ENCODE results near the gene TRIM54. TPM values are rescaled to one million over a fixed set of nuclear protein-coding genes. Genes with fewer than 3 reads are reported as not detected.

The TRIM54 gene
- total RNA-seq, 2 experiments from 2014 or later = 0.13 TPM; not detected in 1

GRCh38 chr2:27275211-27276150 is 6.7 kb upstream of the TRIM54 start, which contains the start of gene DNAJC5G:
DNAJC5G (plus strand) TSS chr2:27275433; CDS start chr2:27276729, 1,296 bp downstream.
- Mint-ChIP-seq H3K36me3 (ENCODE audit: low read depth) (no peaks in the 10 kb centered on the region), H3K27me3 (peaks cover 28% of the 10 kb centered on the region), H3K27ac (no peak within 1 kb of the TSS), H3K4me3 (no peak within 1 kb of the TSS), H3K4me1 (peaks cover 14% of the 10 kb centered on the region), H3K9me3 (no peaks in the 10 kb centered on the region)
- ChIA-PET CTCF (interaction anchor here (0.7 kb wide), 2 partner anchors 28 to 106 kb away, joined by 3 read pairs; no protein-coding TSS in a partner anchor), POLR2A (interaction anchor here (0.5 to 1.3 kb wide), 2 partner anchors 11 to 294 kb away, joined by 3 to 5 read pairs; no protein-coding TSS in a partner anchor)
- DNase-seq = no peak

GRCh38 chr2:27278010-27278409 is 4.2 kb upstream of the TRIM54 start:
- CTCF ChIA-PET = interaction anchor here (1.1 to 5.9 kb wide), 6 partner anchors 25 to 405 kb away, joined by 3 to 75 read pairs (median 6); no protein-coding TSS in a partner anchor
- Mint-ChIP-seq H3K4me1 (peaks cover 15% of the 10 kb centered on the region), H3K27me3 (peaks cover 35% of the 10 kb centered on the region), H3K36me3 (ENCODE audit: low read depth) (no peaks in the 10 kb centered on the region), H3K27ac (no peak overlapping the region), H3K4me3 (no peak overlapping the region), H3K9me3 (no peaks in the 10 kb centered on the region)
- POLR2A ChIA-PET = interaction anchor here (1.2 kb wide), 1 partner anchor 13 kb away, joined by 3 read pairs; no protein-coding TSS in a partner anchor
- no peak for DNase-seq

- no peak for DNase-seq
- H3K27ac Mint-ChIP-seq = no peak overlapping the region
- no peaks in the 10 kb centered on the region for H3K36me3 Mint-ChIP-seq (ENCODE audit: low read depth)
- H3K4me3 Mint-ChIP-seq = no peak overlapping the region
- H3K9me3 Mint-ChIP-seq = no peaks in the 10 kb centered on the region
- ChIA-PET POLR2A (interaction anchor here (1.0 to 1.3 kb wide), 2 partner anchors 32 to 185 kb away, joined by 3 to 5 read pairs; no protein-coding TSS in a partner anchor), CTCF (interaction anchor here (1.0 to 5.9 kb wide), 14 partner anchors 9 to 319 kb away, joined by 3 to 75 read pairs (median 8); partner anchors contain the start of genes PREB and SLC30A3)
- H3K27me3 Mint-ChIP-seq = peaks cover 46% of the 10 kb centered on the region
- H3K4me1 Mint-ChIP-seq = peaks cover 13% of the 10 kb centered on the region
Measured at GRCh38 chr2:27280826-27281225, 1.4 kb upstream of the TRIM54 start.

GRCh38 chr2:27281442-27281841 is 787 bp upstream of the TRIM54 start:
- H3K27ac Mint-ChIP-seq = no peak overlapping the region
- peaks cover 13% of the 10 kb centered on the region for H3K4me1 Mint-ChIP-seq
- ChIA-PET POLR2A (interaction anchor here (0.8 to 1.0 kb wide), 2 partner anchors 32 to 65 kb away, joined by 4 to 5 read pairs; partner anchors contain the start of gene CAD), CTCF (interaction anchor here (0.7 to 5.9 kb wide), 12 partner anchors 9 to 319 kb away, joined by 3 to 75 read pairs (median 6); partner anchors contain the start of genes ABHD1, MPV17, PREB and SLC30A3)
- no peak for DNase-seq
- peaks cover 50% of the 10 kb centered on the region for H3K27me3 Mint-ChIP-seq
- H3K36me3 Mint-ChIP-seq (ENCODE audit: low read depth) = no peaks in the 10 kb centered on the region
- H3K9me3 Mint-ChIP-seq = no peaks in the 10 kb centered on the region
- no peak overlapping the region for H3K4me3 Mint-ChIP-seq

- ChIA-PET CTCF (interaction anchor here (0.6 to 5.9 kb wide), 8 partner anchors 16 to 437 kb away, joined by 3 to 75 read pairs (median 4); partner anchors contain the start of gene MPV17), POLR2A (interaction anchor here (0.6 to 1.7 kb wide), 2 partner anchors 19 to 90 kb away, joined by 3 to 4 read pairs; no protein-coding TSS in a partner anchor)
- Mint-ChIP-seq H3K27ac (no peak overlapping the region), H3K4me3 (no peak overlapping the region), H3K27me3 (peaks cover 58% of the 10 kb centered on the region), H3K4me1 (peaks cover 13% of the 10 kb centered on the region), H3K9me3 (no peaks in the 10 kb centered on the region), H3K36me3 (ENCODE audit: low read depth) (no peaks in the 10 kb centered on the region)
- DNase-seq = no peak
Measured at GRCh38 chr2:27282892-27283291, 663 bp downstream of the TRIM54 start.

- Mint-ChIP-seq H3K27me3 (peaks cover 57% of the 10 kb centered on the region), H3K4me1 (peaks cover 8% of the 10 kb centered on the region), H3K36me3 (ENCODE audit: low read depth) (no peaks in the 10 kb centered on the region), H3K9me3 (no peaks in the 10 kb centered on the region), H3K4me3 (no peak overlapping the region), H3K27ac (no peak overlapping the region)
- POLR2A ChIA-PET = no interaction called here
- CTCF ChIA-PET = interaction anchor here (0.6 kb wide), 1 partner anchor 11 kb away, joined by 3 read pairs; no protein-coding TSS in a partner anchor
- DNase-seq = no peak
Measured at GRCh38 chr2:27284996-27285395, 2.8 kb downstream of the TRIM54 start.

- Mint-ChIP-seq H3K4me1 (peaks cover 4% of the 10 kb centered on the region), H3K36me3 (ENCODE audit: low read depth) (no peaks in the 10 kb centered on the region), H3K27ac (no peak overlapping the region), H3K27me3 (peaks cover 57% of the 10 kb centered on the region), H3K9me3 (no peaks in the 10 kb centered on the region), H3K4me3 (no peak overlapping the region)
- CTCF ChIA-PET = interaction anchor here (0.6 kb wide), 1 partner anchor 11 kb away, joined by 3 read pairs; no protein-coding TSS in a partner anchor
- POLR2A ChIA-PET = no interaction called here
- DNase-seq = no peak
Measured at GRCh38 chr2:27285481-27285880, 3.3 kb downstream of the TRIM54 start.

- CTCF ChIA-PET = interaction anchor here (4.1 to 7.7 kb wide), 2 partner anchors 9 to 13 kb away, joined by 18 to 48 read pairs; no protein-coding TSS in a partner anchor
- POLR2A ChIA-PET = no interaction called here
- Mint-ChIP-seq H3K36me3 (ENCODE audit: low read depth) (no peaks in the 10 kb centered on the region), H3K27me3 (peaks cover 56% of the 10 kb centered on the region), H3K4me3 (no peak overlapping the region), H3K9me3 (no peaks in the 10 kb centered on the region), H3K27ac (no peak overlapping the region), H3K4me1 (no peaks in the 10 kb centered on the region)
- no peak for DNase-seq
Measured at GRCh38 chr2:27288610-27289009, 6.4 kb downstream of the TRIM54 start.

- ChIA-PET CTCF (interaction anchor here (4.1 to 7.7 kb wide), 2 partner anchors 11 kb away, joined by 18 to 48 read pairs; no protein-coding TSS in a partner anchor), POLR2A (no interaction called here)
- DNase-seq = no peak
- Mint-ChIP-seq H3K4me1 (no peaks in the 10 kb centered on the region), H3K36me3 (ENCODE audit: low read depth) (no peaks in the 10 kb centered on the region), H3K27me3 (peaks cover 44% of the 10 kb centered on the region), H3K9me3 (no peaks in the 10 kb centered on the region), H3K27ac (no peak overlapping the region), H3K4me3 (no peak overlapping the region)
Measured at GRCh38 chr2:27290549-27290948, 8.3 kb downstream of the TRIM54 start.

GRCh38 chr2:27291865-27292264 is 9.6 kb downstream of the TRIM54 start:
- H3K27me3 Mint-ChIP-seq = peaks cover 40% of the 10 kb centered on the region
- H3K36me3 Mint-ChIP-seq (ENCODE audit: low read depth) = no peaks in the 10 kb centered on the region
- DNase-seq = no peak
- no peaks in the 10 kb centered on the region for H3K4me1 Mint-ChIP-seq
- POLR2A ChIA-PET = interaction anchor here (1.2 kb wide), 1 partner anchor 26 kb away, joined by 3 read pairs; no protein-coding TSS in a partner anchor
- no peaks in the 10 kb centered on the region for H3K9me3 Mint-ChIP-seq
- no peak overlapping the region for H3K4me3 Mint-ChIP-seq
- CTCF ChIA-PET = interaction anchor here (2.0 to 7.7 kb wide), 3 partner anchors 10 to 12 kb away, joined by 11 to 48 read pairs (median 18); no protein-coding TSS in a partner anchor
- H3K27ac Mint-ChIP-seq = no peak overlapping the region

GRCh38 chr2:27294928-27295327 is 12.7 kb downstream of the TRIM54 start:
- CTCF ChIA-PET = interaction anchor here (7.7 kb wide), 1 partner anchor 7 kb away, joined by 48 read pairs; no protein-coding TSS in a partner anchor
- no peak overlapping the region for H3K27ac Mint-ChIP-seq
- no peaks in the 10 kb centered on the region for H3K4me1 Mint-ChIP-seq
- H3K27me3 Mint-ChIP-seq = peaks cover 25% of the 10 kb centered on the region
- H3K4me3 Mint-ChIP-seq = no peak overlapping the region
- POLR2A ChIA-PET = no interaction called here
- DNase-seq = no peak
- no peaks in the 10 kb centered on the region for H3K9me3 Mint-ChIP-seq
- no peaks in the 10 kb centered on the region for H3K36me3 Mint-ChIP-seq (ENCODE audit: low read depth)

- H3K36me3 Mint-ChIP-seq (ENCODE audit: low read depth) = no peaks in the 10 kb centered on the region
- no peak overlapping the region for H3K4me3 Mint-ChIP-seq
- ChIA-PET POLR2A (no interaction called here), CTCF (interaction anchor here (0.6 to 1.1 kb wide), 3 partner anchors 8 to 31 kb away, joined by 3 to 8 read pairs (median 3); no protein-coding TSS in a partner anchor)
- H3K27ac Mint-ChIP-seq = no peak overlapping the region
- H3K4me1 Mint-ChIP-seq = no peaks in the 10 kb centered on the region
- peaks cover 25% of the 10 kb centered on the region for H3K27me3 Mint-ChIP-seq
- DNase-seq = no peak
- H3K9me3 Mint-ChIP-seq = no peaks in the 10 kb centered on the region
Measured at GRCh38 chr2:27296481-27296880, 14.3 kb downstream of the TRIM54 start.
